Activated CD8-positive, alpha-beta T cell treated with anti-CD3 and anti-CD28 coated beads for 36 hours (primary cell): Measurements from ENCODE around the gene TRMT10C. TPM values are rescaled to one million over a fixed set of nuclear protein-coding genes. Genes with fewer than 3 reads are reported as not detected.

Source experiments
- ATAC-seq: fragments of 200-7000 bp; cut with Tn5 transposase; one replicate; pipeline ENCODE4 v1.10.0; 2021; ENCODE audit warnings: mild to moderate bottlenecking, moderate library complexity
- CTCF ChIA-PET: fragments of 350-600 bp; sonication (Branson Sonifier 250); formaldehyde crosslinking; loops from one replicate; lab custom pipeline; 2021; ENCODE audit warnings: antibody characterized with exemption; lab: Charles Lee
- POLR2A ChIA-PET: fragments of 350-600 bp; sonication (Branson Sonifier 250); formaldehyde crosslinking; loops from one replicate; lab custom pipeline; 2021; ENCODE audit warnings: antibody characterized with exemption; lab: Charles Lee
- DNase-seq: peaks from one replicate; pipeline ENCODE4 v3.0.0-alpha.2; 2020
- H3K27ac Mint-ChIP-seq: one replicate; pipeline ENCODE4 v1.8.0; 2021; ENCODE audit warnings: mild to moderate bottlenecking, mixed read lengths
- H3K27me3 Mint-ChIP-seq: one replicate; pipeline ENCODE4 v1.8.0; 2021; ENCODE audit warnings: mixed read lengths
- H3K36me3 Mint-ChIP-seq: one replicate; pipeline ENCODE4 v1.8.0; 2021; ENCODE audit warnings: low read depth, mixed read lengths
- H3K4me1 Mint-ChIP-seq: one replicate; pipeline ENCODE4 v1.8.0; 2021; ENCODE audit warnings: low read depth, mixed read lengths
- H3K4me3 Mint-ChIP-seq: one replicate; pipeline ENCODE4 v1.8.0; 2021; ENCODE audit warnings: mild to moderate bottlenecking, moderate library complexity, mixed read lengths
- H3K9me3 Mint-ChIP-seq: one replicate; pipeline ENCODE4 v1.8.0; 2021; ENCODE audit warnings: mixed read lengths
- intact Hi-C: fragments of 100-400 bp; cut with micrococcal nuclease; formaldehyde crosslinking; loops from one replicate; pipeline ENCODE4 v1.10.0; 2022
- total RNA-seq, 2 experiments: library from RNA; stranded (reverse); gene quantifications; one replicate each; pipeline ENCODE4 v1.2.3, GENCODE V29; 2021
- TF ChIP-seq, protein P1 (sequence below): fragments of 200-600 bp; IDR thresholded peaks from one replicate; pipeline ENCODE4 v1.8.0; 2022; ENCODE audit warnings: antibody characterized with exemption, mild to moderate bottlenecking

The TRMT10C gene
- total RNA-seq, 2 experiments from 2014 or later, result 45.8 to 49.4 TPM

DNA sequence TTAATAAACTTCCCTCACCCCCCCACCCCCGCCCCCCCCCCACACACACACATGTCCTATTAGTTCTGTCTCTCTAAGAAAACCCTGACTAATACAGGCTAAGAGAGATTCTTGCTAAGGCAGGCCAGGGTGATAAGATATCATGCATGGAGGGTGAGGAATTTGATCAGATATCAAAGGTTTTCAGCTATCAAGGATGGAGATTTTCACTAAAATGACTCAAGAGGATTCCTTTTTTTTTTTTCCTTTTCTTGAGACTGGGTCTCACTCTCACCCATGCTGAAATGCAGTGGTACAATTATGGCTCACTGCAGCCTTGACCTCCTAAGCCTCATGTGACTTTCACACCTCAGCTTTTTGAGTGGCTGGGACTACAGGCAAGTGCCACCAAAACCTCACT, 33.8 kb upstream of the TRMT10C start:
- H3K4me3 Mint-ChIP-seq, result no peak overlapping the region
- TF ChIP-seq, protein P1, sequence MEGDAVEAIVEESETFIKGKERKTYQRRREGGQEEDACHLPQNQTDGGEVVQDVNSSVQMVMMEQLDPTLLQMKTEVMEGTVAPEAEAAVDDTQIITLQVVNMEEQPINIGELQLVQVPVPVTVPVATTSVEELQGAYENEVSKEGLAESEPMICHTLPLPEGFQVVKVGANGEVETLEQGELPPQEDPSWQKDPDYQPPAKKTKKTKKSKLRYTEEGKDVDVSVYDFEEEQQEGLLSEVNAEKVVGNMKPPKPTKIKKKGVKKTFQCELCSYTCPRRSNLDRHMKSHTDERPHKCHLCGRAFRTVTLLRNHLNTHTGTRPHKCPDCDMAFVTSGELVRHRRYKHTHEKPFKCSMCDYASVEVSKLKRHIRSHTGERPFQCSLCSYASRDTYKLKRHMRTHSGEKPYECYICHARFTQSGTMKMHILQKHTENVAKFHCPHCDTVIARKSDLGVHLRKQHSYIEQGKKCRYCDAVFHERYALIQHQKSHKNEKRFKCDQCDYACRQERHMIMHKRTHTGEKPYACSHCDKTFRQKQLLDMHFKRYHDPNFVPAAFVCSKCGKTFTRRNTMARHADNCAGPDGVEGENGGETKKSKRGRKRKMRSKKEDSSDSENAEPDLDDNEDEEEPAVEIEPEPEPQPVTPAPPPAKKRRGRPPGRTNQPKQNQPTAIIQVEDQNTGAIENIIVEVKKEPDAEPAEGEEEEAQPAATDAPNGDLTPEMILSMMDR, result no peak
- DNase-seq (no peak), ATAC-seq (no peak)
- ChIA-PET POLR2A (interaction anchor here (0.6 to 1.2 kb wide), 3 partner anchors 9 to 68 kb away, joined by 3 to 4 read pairs (median 4); no protein-coding TSS in a partner anchor), CTCF (no interaction called here)
- intact Hi-C loops, result no loop called here
- no peaks in the 10 kb centered on the region for H3K27me3 Mint-ChIP-seq
- peaks cover 13% of the 10 kb centered on the region for H3K9me3 Mint-ChIP-seq
- H3K27ac Mint-ChIP-seq, result no peak overlapping the region
- H3K4me1 Mint-ChIP-seq, result peaks cover 32% of the 10 kb centered on the region
- peaks cover 11% of the 10 kb centered on the region for H3K36me3 Mint-ChIP-seq

GRCh38 chr3:101529816-101530685, 31.6 kb upstream of the TRMT10C start:
- H3K9me3 Mint-ChIP-seq, result peaks cover 11% of the 10 kb centered on the region
- H3K4me1 Mint-ChIP-seq, result peaks cover 32% of the 10 kb centered on the region
- CTCF ChIA-PET, result interaction anchor here (1.0 to 1.8 kb wide), 7 partner anchors 9 to 148 kb away, joined by 3 to 12 read pairs (median 3); no protein-coding TSS in a partner anchor
- H3K27me3 Mint-ChIP-seq, result no peaks in the 10 kb centered on the region
- TF ChIP-seq, protein P1, result no peak
- ATAC-seq (no peak), DNase-seq (no peak)
- POLR2A ChIA-PET, result interaction anchor here (1.3 to 2.4 kb wide), 3 partner anchors 11 to 33 kb away, joined by 4 to 14 read pairs (median 6); partner anchors contain the start of gene SENP7
- peaks cover 8% of the 10 kb centered on the region for H3K36me3 Mint-ChIP-seq
- H3K27ac Mint-ChIP-seq, result peak overlapping the region; percentile 77
- intact Hi-C loops, result no loop called here
- H3K4me3 Mint-ChIP-seq, result no peak overlapping the region

- Mint-ChIP-seq H3K4me3 (no peak overlapping the region), H3K27me3 (no peaks in the 10 kb centered on the region), H3K9me3 (peaks cover 6% of the 10 kb centered on the region), H3K36me3 (peaks cover 8% of the 10 kb centered on the region), H3K27ac (peak overlapping the region; percentile 77), H3K4me1 (peaks cover 32% of the 10 kb centered on the region)
- TF ChIP-seq, protein P1, result no peak
- intact Hi-C loops, result no loop called here
- POLR2A ChIA-PET, result interaction anchor here (1.3 to 2.4 kb wide), 3 partner anchors 12 to 32 kb away, joined by 4 to 14 read pairs (median 6); partner anchors contain the start of gene SENP7
- CTCF ChIA-PET, result interaction anchor here (1.0 to 1.8 kb wide), 7 partner anchors 10 to 149 kb away, joined by 3 to 12 read pairs (median 3); no protein-coding TSS in a partner anchor
- ATAC-seq (peak; percentile 21), DNase-seq (no peak)
Observed at GRCh38 chr3:101530686-101531047, 31.0 kb upstream of the TRMT10C start.

GRCh38 chr3:101531473-101532086, 30.1 kb upstream of the TRMT10C start:
- Mint-ChIP-seq H3K27me3 (no peaks in the 10 kb centered on the region), H3K36me3 (peaks cover 8% of the 10 kb centered on the region), H3K27ac (peak overlapping the region; percentile 77), H3K4me1 (peaks cover 32% of the 10 kb centered on the region), H3K4me3 (no peak overlapping the region), H3K9me3 (peaks cover 6% of the 10 kb centered on the region)
- peak; percentile 73 for ATAC-seq
- ChIA-PET CTCF (no interaction called here), POLR2A (interaction anchor here (2.4 kb wide), 1 partner anchor 13 kb away, joined by 14 read pairs; no protein-coding TSS in a partner anchor)
- intact Hi-C loops, result no loop called here
- no peak for DNase-seq
- TF ChIP-seq, protein P1, result no peak
